Peyer's patch (tissue), 4 donors: Measurements from ENCODE around the gene NFATC3. TPM values are rescaled to one million over a fixed set of nuclear protein-coding genes. Genes with fewer than 3 reads are reported as not detected.
A peak's percentile ranks its signal among the peaks of the same experiment; 100 is the strongest.

Source experiments
- DNase-seq, 3 donors: peaks; one replicate each; pipeline ENCODE4 v3.0.0-alpha.2; 2017 to 2019
- H3K27ac ChIP-seq, 4 donors: fragments of 200-600 bp; sonication (generic); one replicate each; pipeline ENCODE4 v1.5.1; 2016 to 2019
- H3K27me3 ChIP-seq, 2 donors: fragments of 200-600 bp; sonication (generic); one replicate each; pipeline ENCODE4 v1.5.1; 2019
- H3K36me3 ChIP-seq, 3 donors: fragments of 200-600 bp; sonication (generic); one replicate each; pipeline ENCODE4 v1.5.1; 2016 to 2019
- H3K4me1 ChIP-seq, 4 donors: fragments of 200-600 bp; sonication (generic); one replicate each; pipeline ENCODE4 v1.5.1; 2016 to 2019
- H3K4me3 ChIP-seq, 4 donors: fragments of 200-600 bp; sonication (generic); 1 replicate in 3 of 4; 2 replicates in 1 of 4; pipeline ENCODE4 v1.5.1; 2016 to 2019; ENCODE audit warnings: mild to moderate bottlenecking in 1 of 4
- H3K9me3 ChIP-seq, 4 donors: fragments of 200-600 bp; sonication (generic); one replicate each; pipeline ENCODE4 v1.5.1; 2016 to 2019; ENCODE audit warnings: mild to moderate bottlenecking in 1 of 4
- CTCF ChIP-seq, 6 experiments: fragments of 450-650 bp in 4 of 6; fragments of 200-600 bp in 2 of 6; sonication (generic) in 1 of 6; IDR thresholded peaks; one replicate each; pipeline ENCODE4 v1.5.1; 2017 to 2019; ENCODE audit warnings: antibody characterized with exemption in 6 of 6, mild to moderate bottlenecking in 3 of 6, moderate library complexity in 1 of 6
- POLR2A ChIP-seq, 2 donors: fragments of 450-650 bp; IDR thresholded peaks; one replicate each; pipeline ENCODE4 v1.5.1; 2017; ENCODE audit warnings: antibody characterized with exemption in 2 of 2, mild to moderate bottlenecking in 2 of 2, moderate library complexity in 2 of 2
- total RNA-seq, 4 donors: library from RNA; depleted of rRNA; stranded (reverse); fragments of >200 nt; gene quantifications; one replicate each; pipeline ENCODE4 v1.1.0, GENCODE V29; 2016

The NFATC3 gene
- total RNA-seq, 4 donors from 2014 or later, result 40.5 to 72.0 (median 61.0) TPM

- no peak overlapping the region for H3K4me3 ChIP-seq
- TF ChIP-seq POLR2A (IDR thresholded peaks at IDR 0.05) (no peak), CTCF (IDR thresholded peaks at IDR 0.05) (no peak)
- peak in 2 of 3 donors; percentile 16 to 42 for DNase-seq
- no peaks in the 10 kb centered on the region for H3K9me3 ChIP-seq
- peak overlapping the region in 3 of 4 donors; percentile 22 to 58 (median 38) for H3K27ac ChIP-seq
- no peaks in the 10 kb centered on the region for H3K27me3 ChIP-seq
- peaks cover 0 to 37% (median 34%) of the 10 kb centered on the region in 4 donors for H3K4me1 ChIP-seq
- H3K36me3 ChIP-seq, result peaks cover 0 to 24% (median 0%) of the 10 kb centered on the region in 3 donors
Measured at GRCh38 chr16:68070249-68070730, 14.9 kb upstream of the NFATC3 start.

- Histone ChIP-seq H3K27me3 (no peaks in the 10 kb centered on the region), H3K9me3 (no peaks in the 10 kb centered on the region), H3K27ac (peak overlapping the region in 1 of 4 donors; percentile 58), H3K36me3 (peaks cover 0 to 30% (median 0%) of the 10 kb centered on the region in 3 donors), H3K4me1 (peaks cover 0 to 43% (median 37%) of the 10 kb centered on the region in 4 donors), H3K4me3 (no peak overlapping the region)
- no peak for TF ChIP-seq POLR2A (IDR thresholded peaks at IDR 0.05)
- peak in 1 of 6 experiments; percentile 6 for TF ChIP-seq CTCF (IDR thresholded peaks at IDR 0.05)
- DNase-seq, result peak in 2 of 3 donors; percentile 41 to 55
Measured at GRCh38 chr16:68070806-68071517, 14.2 kb upstream of the NFATC3 start.

GRCh38 chr16:68071518-68071901, 13.7 kb upstream of the NFATC3 start:
- DNase-seq, result no peak
- H3K27ac ChIP-seq, result peak overlapping the region in 2 of 4 donors; percentile 60 to 83
- TF ChIP-seq POLR2A (IDR thresholded peaks at IDR 0.05) (no peak), CTCF (IDR thresholded peaks at IDR 0.05) (no peak)
- H3K36me3 ChIP-seq, result peaks cover 0 to 34% (median 0%) of the 10 kb centered on the region in 3 donors
- peaks cover 0 to 46% (median 37%) of the 10 kb centered on the region in 4 donors for H3K4me1 ChIP-seq
- no peak overlapping the region for H3K4me3 ChIP-seq
- no peaks in the 10 kb centered on the region for H3K9me3 ChIP-seq
- H3K27me3 ChIP-seq, result no peaks in the 10 kb centered on the region

GRCh38 chr16:68072038-68072695, 13.0 kb upstream of the NFATC3 start:
- TF ChIP-seq CTCF (IDR thresholded peaks at IDR 0.05), result no peak
- peak in 1 of 2 donors; percentile 37 for TF ChIP-seq POLR2A (IDR thresholded peaks at IDR 0.05)
- H3K9me3 ChIP-seq, result no peaks in the 10 kb centered on the region
- H3K4me3 ChIP-seq, result no peak overlapping the region
- H3K27ac ChIP-seq, result peak overlapping the region in 2 of 4 donors; percentile 60 to 83
- DNase-seq, result peak in 2 of 3 donors; percentile 83 to 90
- H3K36me3 ChIP-seq, result peaks cover 0 to 36% (median 0%) of the 10 kb centered on the region in 3 donors
- H3K4me1 ChIP-seq, result peaks cover 0 to 46% (median 37%) of the 10 kb centered on the region in 4 donors
- no peaks in the 10 kb centered on the region for H3K27me3 ChIP-seq

GRCh38 chr16:68073902-68074760, 11.0 kb upstream of the NFATC3 start:
- Histone ChIP-seq H3K4me3 (no peak overlapping the region), H3K27ac (peak overlapping the region in 2 of 4 donors; percentile 41 to 74), H3K9me3 (no peaks in the 10 kb centered on the region), H3K27me3 (no peaks in the 10 kb centered on the region), H3K36me3 (peaks cover 0 to 36% (median 0%) of the 10 kb centered on the region in 3 donors), H3K4me1 (peaks cover 11 to 52% (median 48%) of the 10 kb centered on the region in 4 donors)
- TF ChIP-seq POLR2A (IDR thresholded peaks at IDR 0.05) (no peak), CTCF (IDR thresholded peaks at IDR 0.05) (no peak)
- DNase-seq, result peak in 2 of 3 donors; percentile 15 to 38
